H9 (cell line): ENCODE measurements around the gene DAPK2. TPM values are rescaled to one million over a fixed set of nuclear protein-coding genes. Genes with fewer than 3 reads are reported as not detected.

Experiments
- DNase-seq: peaks from one replicate; pipeline ENCODE4 v3.0.0-alpha.2; 2017
- H2AFZ ChIP-seq: one replicate; pipeline ENCODE4 v1.6.1; 2013; ENCODE audit warnings: mild to moderate bottlenecking, low read length, control low read depth, moderate library complexity
- H2AK5ac ChIP-seq: 2 replicates; pipeline ENCODE4 v1.6.1; 2013; ENCODE audit warnings: low read length, control low read depth, mixed read lengths; ENCODE audit not compliant: insufficient read length
- H2BK120ac ChIP-seq: one replicate; pipeline ENCODE4 v1.6.1; 2013; ENCODE audit warnings: low read depth, mild to moderate bottlenecking, low read length, control low read depth, inconsistent platforms; ENCODE audit not compliant: poor library complexity, severe bottlenecking
- H2BK12ac ChIP-seq: 2 replicates; pipeline ENCODE4 v1.6.1; 2013; ENCODE audit warnings: low read length, control low read depth, mixed read lengths, low read depth; ENCODE audit not compliant: insufficient read length
- H2BK15ac ChIP-seq: 2 replicates; pipeline ENCODE4 v1.6.1; 2013; ENCODE audit warnings: low read depth, low read length, control low read depth
- H2BK20ac ChIP-seq: one replicate; pipeline ENCODE4 v1.6.1; 2013; ENCODE audit warnings: low read depth, mild to moderate bottlenecking, low read length, control low read depth, inconsistent platforms; ENCODE audit not compliant: poor library complexity, severe bottlenecking
- H2BK5ac ChIP-seq: 2 replicates; pipeline ENCODE4 v1.6.1; 2013; ENCODE audit warnings: low read length, control low read depth, mixed read lengths; ENCODE audit not compliant: insufficient read length
- H3K14ac ChIP-seq: 2 replicates; pipeline ENCODE4 v1.6.1; 2013; ENCODE audit warnings: low read length, control low read depth; ENCODE audit not compliant: insufficient read depth
- H3K18ac ChIP-seq: 2 replicates; pipeline ENCODE4 v1.6.1; 2013; ENCODE audit warnings: low read depth, mild to moderate bottlenecking, mixed read lengths, low read length, control low read depth; ENCODE audit not compliant: insufficient read length
- H3K23ac ChIP-seq: 2 replicates; pipeline ENCODE4 v1.6.1; 2013; ENCODE audit warnings: low read length, control low read depth, mixed read lengths, low read depth; ENCODE audit not compliant: insufficient read length
- H3K23me2 ChIP-seq: 2 replicates; pipeline ENCODE4 v1.6.1; 2013; ENCODE audit warnings: low read depth, mild to moderate bottlenecking, mixed read lengths, low read length, control low read depth; ENCODE audit not compliant: insufficient read length, poor library complexity, severe bottlenecking
- H3K27ac ChIP-seq: 2 replicates; pipeline ENCODE4 v1.5.1; 2013; ENCODE audit warnings: low read length, control low read depth, mixed read lengths, low read depth; ENCODE audit not compliant: insufficient read length
- H3K27me3 ChIP-seq: 2 replicates; pipeline ENCODE4 v1.6.1; 2013; ENCODE audit warnings: low read length, control low read depth, inconsistent platforms; ENCODE audit not compliant: insufficient read depth
- H3K4ac ChIP-seq: 2 replicates; pipeline ENCODE4 v1.6.1; 2013; ENCODE audit warnings: low read depth, mild to moderate bottlenecking, control low read depth, inconsistent platforms, low read length, moderate library complexity
- H3K4me1 ChIP-seq: 2 replicates; pipeline ENCODE4 v1.6.1; 2013; ENCODE audit warnings: low read length, control low read depth, inconsistent platforms; ENCODE audit not compliant: insufficient read depth
- H3K4me2 ChIP-seq: 2 replicates; pipeline ENCODE4 v1.6.1; 2013; ENCODE audit warnings: low read length, control low read depth, mixed read lengths; ENCODE audit not compliant: insufficient read length, insufficient read depth
- H3K56ac ChIP-seq: 2 replicates; pipeline ENCODE4 v1.6.1; 2013; ENCODE audit warnings: low read depth, mild to moderate bottlenecking, mixed read lengths, low read length, control low read depth; ENCODE audit not compliant: insufficient read length
- H3K79me1 ChIP-seq: 2 replicates; pipeline ENCODE4 v1.6.1; 2013; ENCODE audit warnings: low read depth, mild to moderate bottlenecking, moderate library complexity, low read length, control low read depth, inconsistent platforms; ENCODE audit not compliant: insufficient read depth, poor library complexity, severe bottlenecking
- H3K79me2 ChIP-seq: 2 replicates; pipeline ENCODE4 v1.6.1; 2013; ENCODE audit warnings: low read length, control low read depth, inconsistent platforms; ENCODE audit not compliant: insufficient read depth
- H3K9ac ChIP-seq: 2 replicates; pipeline ENCODE4 v1.6.1; 2013; ENCODE audit warnings: low read length, control low read depth, mixed read lengths; ENCODE audit not compliant: insufficient read length; ENCODE audit errors: extremely low read depth
- H3K9me3 ChIP-seq: one replicate; pipeline ENCODE4 v1.6.1; 2013; ENCODE audit warnings: low read depth, low read length, inconsistent platforms; ENCODE audit not compliant: control insufficient read depth
- H3T11ph ChIP-seq: one replicate; pipeline ENCODE4 v1.6.1; 2013; ENCODE audit warnings: mild to moderate bottlenecking, low read length, control low read depth, inconsistent platforms
- H4K20me1 ChIP-seq: one replicate; pipeline ENCODE4 v1.6.1; 2013; ENCODE audit not compliant: control insufficient read depth, insufficient read length, insufficient read depth
- H4K5ac ChIP-seq: 2 replicates; pipeline ENCODE4 v1.6.1; 2013; ENCODE audit warnings: low read depth, mild to moderate bottlenecking, mixed read lengths, low read length, control low read depth; ENCODE audit not compliant: insufficient read length
- H4K8ac ChIP-seq: replicated peaks from 2 replicates; pipeline ENCODE4 v1.6.1; 2013; ENCODE audit warnings: low read length, control low read depth, mixed read lengths, low read depth; ENCODE audit not compliant: insufficient read length
- H4K91ac ChIP-seq: 2 replicates; pipeline ENCODE4 v1.6.1; 2013; ENCODE audit warnings: low read depth, mild to moderate bottlenecking, moderate library complexity, mixed read lengths, low read length, control low read depth; ENCODE audit not compliant: insufficient read length
- H3K27ac Mint-ChIP-seq, 3 experiments: 2 replicates in 2 of 3; 3 replicates in 1 of 3; pipeline ENCODE4 v1.8.0; 2020 to 2021; ENCODE audit warnings: mixed read lengths in 3 of 3, mild to moderate bottlenecking in 1 of 3, moderate library complexity in 1 of 3
- H3K27me3 Mint-ChIP-seq: 2 replicates; pipeline ENCODE4 v1.8.0; 2021; ENCODE audit warnings: low read depth, mild to moderate bottlenecking, moderate library complexity, mixed read lengths
- H3K36me3 Mint-ChIP-seq, 3 experiments: 2 replicates in 2 of 3; 3 replicates in 1 of 3; pipeline ENCODE4 v1.8.0; 2020 to 2021; ENCODE audit warnings: low read depth in 3 of 3, mixed read lengths in 3 of 3; ENCODE audit not compliant: insufficient read depth in 1 of 3
- H3K4me1 Mint-ChIP-seq, 2 experiments: 2 replicates each; pipeline ENCODE4 v1.8.0; 2020; ENCODE audit warnings: mixed read lengths in 2 of 2
- H3K4me3 Mint-ChIP-seq, 2 experiments: 2 replicates in 1 of 2; 3 replicates in 1 of 2; pipeline ENCODE4 v1.8.0; 2020 to 2021; ENCODE audit warnings: mild to moderate bottlenecking in 2 of 2, mixed read lengths in 2 of 2, moderate library complexity in 1 of 2
- H3K9me3 Mint-ChIP-seq, 2 experiments: 2 replicates in 1 of 2; 3 replicates in 1 of 2; pipeline ENCODE4 v1.8.0; 2020; ENCODE audit warnings: mild to moderate bottlenecking in 2 of 2, mixed read lengths in 2 of 2, moderate library complexity in 1 of 2
- CTCF ChIP-seq: fragments of 200-600 bp; sonication (generic); conservative IDR thresholded peaks from 3 replicates; pipeline ENCODE4 v1.8.0; 2021; ENCODE audit warnings: antibody characterized with exemption, mild to moderate bottlenecking
- WGBS: extraction: QIAGEN DNeasy Blood & Tissue Kit; methylation state at CpG from one replicate; pipeline ENCODE4 v1.1.7; 2013; ENCODE audit warnings: missing lambda C conversion rate, low lambda C conversion rate, mixed read lengths; ENCODE audit not compliant: insufficient read length; ENCODE audit errors: extremely low coverage; 5-methylcytosine and 5-hydroxymethylcytosine counted together
- total RNA-seq: library from RNA; stranded (reverse); gene quantifications from 2 replicates; pipeline ENCODE4 v1.2.1, GENCODE V29; 2021

Gene DAPK2
- total RNA-seq, 1 experiment from 2014 or later = 3.5 TPM

GRCh38 chr15:63879211-63879610 lies 167.1 kb downstream of the DAPK2 start:
- no peak overlapping the region for H3K4me3 Mint-ChIP-seq
- Histone ChIP-seq H4K20me1 (no peaks in the 10 kb centered on the region), H3K79me2 (no peaks in the 10 kb centered on the region), H3K23ac (no peak overlapping the region), H4K8ac (no peak overlapping the region), H3K56ac (no peak overlapping the region), H2AFZ (no peak overlapping the region), H3K9ac (no peak overlapping the region), H2BK20ac (no peak overlapping the region), H3K4me2 (no peak overlapping the region), H3K18ac (no peak overlapping the region), H3K4ac (no peak overlapping the region), H4K5ac (no peak overlapping the region), H3K9me3 (no peaks in the 10 kb centered on the region), H3K14ac (no peak overlapping the region), H4K91ac (no peak overlapping the region), H3K27ac (no peak overlapping the region), H3K23me2 (no peaks in the 10 kb centered on the region), H3T11ph (no peak overlapping the region), H3K4me1 (0 out of 2 replicates have a peak, but pooled peaks cover 2% of the 10 kb centered on the region), H2BK5ac (no peak overlapping the region), H2AK5ac (no peak overlapping the region), H3K27me3 (no peaks in the 10 kb centered on the region), H2BK15ac (no peak overlapping the region), H2BK120ac (no peak overlapping the region), H3K79me1 (no peaks in the 10 kb centered on the region), H2BK12ac (no peak overlapping the region)
- H3K4me1 Mint-ChIP-seq = peaks cover 23 to 25% of the 10 kb centered on the region in 2 experiments
- no peaks in the 10 kb centered on the region for H3K36me3 Mint-ChIP-seq
- DNase-seq = no peak
- H3K27ac Mint-ChIP-seq = peak overlapping the region in 1 of 3 experiments; percentile 71; a peak in 1 of 7 replicates
- TF ChIP-seq CTCF = no peak
- no CpG with 5 or more reads among the region's 3 CpGs for WGBS
- H3K27me3 Mint-ChIP-seq = no peaks in the 10 kb centered on the region
- no peaks in the 10 kb centered on the region for H3K9me3 Mint-ChIP-seq
